K562 (cell line): Measurements from ENCODE around the gene DNAI7. TPM values are rescaled to one million over a fixed set of nuclear protein-coding genes. Genes with fewer than 3 reads are reported as not detected.

Experiments
- CHD4 ChIP-seq: fragments of 200-600 bp; sonication (generic); IDR thresholded peaks from 3 replicates; pipeline ENCODE4 v1.6.1; 2012; ENCODE audit warnings: low read depth, mild to moderate bottlenecking, mixed read lengths, low read length, inconsistent platforms; ENCODE audit not compliant: insufficient read depth, insufficient replicate concordance, poor library complexity, severe bottlenecking
- CREB5 ChIP-seq: fragments of 250-450 bp; sonication (Bioruptor Pico); IDR thresholded peaks from 2 replicates; pipeline ENCODE4 v1.5.0; 2020; ENCODE audit warnings: mild to moderate bottlenecking
- CXXC5 ChIP-seq: fragments of 250-450 bp; sonication (Bioruptor Pico); IDR thresholded peaks from 2 replicates; pipeline ENCODE4 v1.8.0; 2022; ENCODE audit warnings: inconsistent platforms, mild to moderate bottlenecking, moderate library complexity
- DIDO1 ChIP-seq: fragments of 450-650 bp; IDR thresholded peaks from 2 replicates; pipeline ENCODE4 v1.6.1; 2016; ENCODE audit warnings: low read depth, missing biosample characterization, missing genetic modification characterization
- FOXJ2 ChIP-seq: fragments of 200-800 bp; sonication (Bioruptor generic); IDR thresholded peaks from 2 replicates; pipeline ENCODE4 v1.6.1; 2016; ENCODE audit warnings: missing genetic modification characterization, missing compliant biosample characterization
- TEAD2 ChIP-seq: fragments of 450-650 bp; IDR thresholded peaks from 2 replicates; pipeline ENCODE4 v1.6.1; 2016; ENCODE audit warnings: missing genetic modification characterization, control low read depth, missing compliant biosample characterization
- TFAP4 ChIP-seq: sonication (generic); formaldehyde crosslinking; IDR thresholded peaks from 2 replicates; pipeline ENCODE4 v1.8.0; 2022; ENCODE audit warnings: missing genetic modification reagents, mild to moderate bottlenecking, moderate library complexity, borderline replicate concordance
- TRIM24 ChIP-seq, 2 experiments: fragments of 450-650 bp; IDR thresholded peaks; 2 replicates each; pipeline ENCODE4 v1.6.1; 2016
- ZNF23 ChIP-seq: fragments of 250-450 bp; sonication (Bioruptor Pico); IDR thresholded peaks from 2 replicates; pipeline ENCODE4 v1.4.0; 2020; ENCODE audit warnings: mild to moderate bottlenecking
- ZNF311 ChIP-seq: fragments of 250-450 bp; sonication (Bioruptor Pico); IDR thresholded peaks from 2 replicates; pipeline ENCODE4 v1.4.0; 2020; ENCODE audit warnings: mild to moderate bottlenecking, moderate library complexity
- polyA plus RNA-seq, 8 experiments: library from polyadenylated mRNA; depleted of rRNA in 4 of 8; stranded (reverse) in 5 of 8; unstranded in 3 of 8; fragments of >200 nt; fragmentation: Nextera tagmentation in 2 of 8; fragmentation: Illumina TruSeq in 1 of 8; extraction: Ambion mirVana in 2 of 8; extraction: Trizol in 1 of 8; gene quantifications; 2 replicates each; pipeline versions ENCODE4 v1.2.1 to v1.2.3, GENCODE V29; 2011 to 2014; ENCODE audit warnings: inconsistent platforms in 1 of 8, missing spikeins in 1 of 8
- total RNA-seq, 7 experiments: library from RNA; depleted of rRNA in 6 of 7; stranded (reverse); fragments of >200 nt in 6 of 7; fragmentation: Illumina TruSeq in 2 of 7; extraction: Trizol in 2 of 7; gene quantifications; 2 replicates each; pipeline versions ENCODE4 v1.2.1 to v1.2.3, GENCODE V29; 2011 to 2021; ENCODE audit warnings: low replicate concordance in 1 of 7

DNAI7 gene
- total and polyA plus RNA-seq, 9 of the 15 experiments (the other 6 are each of a cell fraction or from before 2014, with no cell fraction given): 0.06 to 0.76 (median 0.17) TPM; not detected in 1

- no peak for TF ChIP-seq TFAP4 (CRISPR knock-in tag)
- no peak for TF ChIP-seq TRIM24 (IDR thresholded peaks at IDR 0.05)
- no peak for TF ChIP-seq DIDO1 (tag)
- no peak for TF ChIP-seq CREB5 (CRISPR knock-in tag)
- TF ChIP-seq CXXC5 (CRISPR knock-in tag): no peak
- no peak for TF ChIP-seq ZNF23 (CRISPR knock-in tag)
- no peak for TF ChIP-seq TEAD2
- TF ChIP-seq ZNF311 (CRISPR knock-in tag): no peak
- no peak for TF ChIP-seq CHD4
- no peak for TF ChIP-seq FOXJ2 (tag)
These were observed 110.1 kb downstream of the DNAI7 start (continued) for GRCh38 chr12:25084816-25085215.
